Spleen (tissue), 7 donors: ENCODE measurements around the gene PTPRM.

Source experiments
- CTCF ChIP-seq, 11 experiments: fragments of 200-600 bp in 7 of 11; fragments of 450-650 bp in 4 of 11; sonication (generic) in 4 of 11; IDR thresholded peaks in 8 of 11; conservative IDR thresholded peaks in 3 of 11; 1 replicate in 7 of 11; 2 replicates in 4 of 11; pipeline versions ENCODE4 v1.4.0 to v1.8.0; 2016 to 2021; ENCODE audit warnings: antibody characterized with exemption in 11 of 11, inconsistent platforms in 4 of 11, mild to moderate bottlenecking in 1 of 11
- POLR2AphosphoS5 ChIP-seq, 3 donors: sonication (generic); formaldehyde crosslinking; IDR thresholded peaks; one replicate each; pipeline ENCODE4 v1.5.1; 2017; ENCODE audit warnings: antibody characterized with exemption in 3 of 3
- donor health status: DM: no; HTN: no; CAD: no; lungs with moderate emphysema.
- donor health status: DM: no; HTN: no; CAD: no.
- donor health status: DM: no; HTN: no; CAD: no.

GRCh38 chr18:8165095-8165494 lies 598.0 kb downstream of the PTPRM start:
- TF ChIP-seq CTCF (IDR thresholded peaks at IDR 0.05 in 8 of 11, conservative IDR thresholded peaks at IDR 0.05 in 3 of 11) (no peak), POLR2AphosphoS5 (IDR thresholded peaks at IDR 0.05) (no peak)
